Putamen (tissue), 1 donor: ENCODE measurements around the gene ZNF740.
"Not testable (repeated sequence)": the region's sequence is repeated elsewhere in the genome, so short reads cannot be mapped to it uniquely, and the experiment has no call there.

ENCODE experiments used
- DNase-seq: peaks from one replicate; pipeline ENCODE4 v3.0.0-alpha.2; 2016; ENCODE audit warnings: low spot score

The ZNF740 gene

DNA sequence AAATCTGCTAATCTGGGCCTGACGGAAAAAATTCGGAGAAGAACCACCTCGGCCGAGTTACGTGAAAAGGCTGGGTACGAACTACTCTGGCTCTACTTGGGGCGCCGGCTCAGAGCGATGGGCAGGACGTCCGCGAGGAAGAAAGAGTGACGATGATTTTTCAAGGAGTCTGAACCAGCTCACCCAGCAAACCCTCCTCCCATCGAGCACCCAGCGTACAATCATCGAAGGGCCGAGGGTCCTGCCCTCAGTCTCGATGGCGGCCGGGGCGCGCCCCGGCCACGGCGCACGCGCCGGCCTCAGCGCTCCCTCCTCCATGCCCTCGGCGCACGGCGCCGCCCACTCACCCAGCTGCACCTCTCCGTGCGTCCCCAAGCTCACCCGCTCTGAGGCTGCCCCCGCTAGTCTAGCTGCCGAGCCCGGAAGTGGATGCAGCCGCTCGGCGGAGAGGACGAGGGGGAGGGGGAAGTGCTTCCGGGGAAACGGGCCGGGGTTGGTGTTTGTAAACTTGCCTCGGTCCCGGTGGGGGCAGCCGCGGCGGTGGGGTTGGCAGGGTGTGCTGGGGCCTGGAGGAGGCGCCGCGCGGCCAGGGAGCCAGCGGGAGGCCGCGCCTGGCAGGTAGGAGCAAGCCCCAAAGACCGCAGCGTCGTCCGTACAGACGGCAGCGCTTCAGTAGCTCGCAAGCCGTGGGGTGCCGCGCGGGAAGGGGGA, at the start of gene ZNF740, which contains the start of gene CSAD:
Gene ZNF740, plus strand, starts transcription at position 503 of the 711 bp plus-strand sequence. CDS start 1,262 bp downstream, outside the sequence.
Gene CSAD, minus strand, starts transcription at position 706 of the 711 bp plus-strand sequence. CDS start 7,455 bp downstream, outside the sequence.
- peak; percentile 99 for DNase-seq

DNA sequence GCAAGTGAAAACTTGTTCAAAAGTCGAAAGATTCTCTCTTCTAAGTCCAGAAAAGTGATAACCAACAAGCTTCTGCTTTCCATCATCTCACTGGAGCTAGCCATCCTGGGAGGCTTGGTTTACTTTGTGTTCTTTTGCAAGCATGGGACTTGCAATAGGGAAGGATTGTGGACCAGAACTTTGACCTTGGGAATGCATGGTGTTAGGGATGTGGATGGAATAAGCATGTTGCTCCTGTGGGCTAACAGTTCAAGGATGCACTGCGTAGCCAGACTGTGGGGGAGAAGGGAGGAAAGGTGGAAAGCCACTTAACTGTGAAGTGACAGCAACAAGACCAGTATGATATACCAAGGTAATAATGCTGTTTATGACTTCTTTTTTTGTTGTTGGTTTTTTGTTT, 48.7 kb upstream of the ZNF740 start:
- no peak for DNase-seq

DNA sequence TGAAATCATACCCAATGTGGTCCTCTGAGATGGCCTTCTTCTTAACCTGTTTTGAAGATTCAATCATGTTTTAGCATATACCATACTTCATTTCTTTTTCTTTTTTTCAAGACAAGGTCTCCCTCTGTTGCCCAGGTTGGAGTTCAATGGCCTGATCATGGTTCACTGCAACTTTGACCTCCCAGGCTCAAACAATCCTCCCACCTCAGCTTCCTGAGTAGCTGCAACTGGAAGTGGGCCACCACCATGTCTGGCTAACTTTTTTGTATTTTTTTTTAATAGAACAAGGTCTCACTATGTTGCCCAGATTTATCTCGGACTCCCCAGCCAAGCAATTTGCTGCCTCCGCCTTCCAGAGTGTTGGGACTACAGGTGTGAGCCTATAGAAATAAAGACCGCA, 46.8 kb upstream of the ZNF740 start:
- DNase-seq = no peak

DNA sequence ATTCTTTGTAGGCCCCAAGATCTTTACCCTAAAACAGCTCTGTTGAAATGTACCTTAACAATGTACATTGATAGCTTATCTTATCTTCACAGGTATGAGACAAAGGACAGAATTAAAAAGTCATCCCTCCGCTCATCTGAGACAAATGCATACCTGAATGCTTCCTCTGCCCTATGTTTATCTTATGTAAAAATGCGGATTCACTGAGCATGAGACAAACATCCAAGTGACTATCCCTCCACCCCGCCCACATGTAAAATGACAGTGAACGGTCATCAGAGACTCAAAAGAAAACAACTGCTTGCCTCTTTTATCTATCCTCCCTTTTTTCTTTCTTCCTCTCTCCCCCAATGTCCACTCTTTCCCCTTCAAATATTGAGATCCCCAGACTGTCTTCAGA, 37.2 kb upstream of the ZNF740 start:
- DNase-seq = no peak

- no peak for DNase-seq
Measured at GRCh38 chr12:53145383-53146260, 34.9 kb upstream of the ZNF740 start.

DNA sequence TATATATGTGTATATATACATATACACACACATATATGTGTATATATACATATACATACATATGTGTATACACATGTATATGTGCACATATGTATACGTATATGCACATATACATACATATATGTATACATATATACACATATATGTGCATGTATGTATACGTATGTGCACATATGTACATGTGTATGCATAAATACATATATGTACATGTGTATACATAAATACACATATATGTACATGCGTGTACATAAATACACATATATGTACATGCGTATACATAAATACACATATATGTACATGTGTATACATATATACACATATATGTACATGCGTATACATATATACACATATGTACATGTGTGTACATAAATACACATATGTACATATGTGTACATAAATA, 33.3 kb upstream of the ZNF740 start:
- no peak for DNase-seq

- no peak for DNase-seq
Measured at GRCh38 chr12:53147653-53148052, 32.9 kb upstream of the ZNF740 start.

DNA sequence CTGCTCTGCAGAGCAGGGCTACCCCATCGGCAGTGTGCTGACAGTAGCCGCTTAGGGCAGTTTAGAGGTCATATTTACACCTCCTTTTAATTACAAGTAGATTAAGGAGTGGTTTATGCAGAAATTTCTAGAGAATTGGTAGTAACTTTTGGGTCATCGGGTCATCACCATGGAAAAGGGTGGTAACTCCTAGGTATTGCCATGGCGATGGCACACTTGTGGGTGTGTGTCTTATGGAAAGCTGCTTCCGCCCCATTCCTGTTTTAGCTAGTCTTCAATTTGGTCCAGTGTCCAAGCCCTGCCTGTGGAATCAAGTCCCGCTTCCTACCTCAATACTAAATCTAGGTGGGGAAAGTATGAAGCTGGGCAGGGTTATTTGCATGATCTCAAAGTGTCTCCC, 29.5 kb upstream of the ZNF740 start:
- DNase-seq = no peak

DNA sequence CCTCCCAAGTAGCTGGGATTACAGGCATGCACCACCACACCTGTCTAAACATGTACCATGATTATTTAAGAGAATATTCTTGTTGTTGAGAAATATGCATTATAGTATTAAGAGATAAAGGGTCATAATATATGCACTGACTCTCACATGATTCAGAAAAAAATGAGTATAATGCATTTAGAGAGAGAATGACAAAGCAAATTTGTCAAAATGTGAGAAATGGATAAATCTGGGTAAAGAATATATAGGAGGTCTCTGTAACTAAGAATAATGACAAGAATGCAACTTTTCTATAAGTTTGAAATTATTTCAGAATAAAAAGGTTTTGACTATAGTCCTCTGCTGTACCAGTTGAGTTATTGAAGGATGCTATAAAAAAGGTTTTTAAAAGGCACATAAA, 28.1 kb upstream of the ZNF740 start:
- no peak for DNase-seq

- peak; percentile 45 for DNase-seq
Measured at GRCh38 chr12:53159195-53159839, 21.2 kb upstream of the ZNF740 start.

DNA sequence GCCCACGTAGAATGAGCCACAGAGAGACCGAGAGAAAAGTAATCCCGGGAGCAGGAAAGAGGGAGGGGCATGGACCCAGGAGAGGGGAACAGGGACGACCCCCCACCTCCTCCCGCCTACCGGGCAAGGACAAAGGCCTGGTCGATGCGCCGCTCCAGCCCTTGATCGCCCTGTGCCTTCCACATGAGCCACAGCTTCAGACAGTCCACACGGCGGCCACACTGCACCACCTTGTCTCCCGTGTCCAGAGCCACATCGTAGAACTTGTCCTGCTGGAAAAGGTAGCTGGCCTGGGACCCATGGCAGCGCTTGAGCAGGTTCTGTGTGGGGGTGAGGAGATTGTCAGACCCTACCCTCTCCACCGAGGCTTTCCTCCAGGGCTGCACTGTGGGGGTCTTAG, 20.5 kb upstream of the ZNF740 start:
- DNase-seq = no peak

GRCh38 chr12:53160673-53161072, 19.8 kb upstream of the ZNF740 start:
- DNase-seq = no peak

- no peak for DNase-seq
Measured at GRCh38 chr12:53161119-53161911, 19.2 kb upstream of the ZNF740 start.

DNA sequence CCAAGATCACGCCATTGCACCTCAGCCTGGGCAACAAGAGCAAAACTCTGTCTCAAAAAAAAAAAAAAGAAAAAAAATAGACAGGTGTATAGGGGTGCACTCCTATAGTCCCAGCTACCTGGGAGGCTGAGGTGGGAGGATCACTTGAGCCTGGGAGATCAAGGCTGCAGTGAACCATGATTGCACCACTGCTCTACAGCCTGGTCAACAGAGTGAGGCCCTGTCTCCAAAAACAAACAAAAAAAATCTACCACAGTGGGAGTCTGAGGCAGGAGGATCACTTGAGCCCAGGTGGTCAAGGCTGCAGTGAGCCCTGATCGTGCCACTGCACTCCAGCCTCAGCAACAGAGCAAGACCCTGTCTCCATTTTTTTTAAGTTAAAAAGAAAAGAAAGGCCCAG, 17.5 kb upstream of the ZNF740 start:
- DNase-seq = not testable (repeated sequence)

DNA sequence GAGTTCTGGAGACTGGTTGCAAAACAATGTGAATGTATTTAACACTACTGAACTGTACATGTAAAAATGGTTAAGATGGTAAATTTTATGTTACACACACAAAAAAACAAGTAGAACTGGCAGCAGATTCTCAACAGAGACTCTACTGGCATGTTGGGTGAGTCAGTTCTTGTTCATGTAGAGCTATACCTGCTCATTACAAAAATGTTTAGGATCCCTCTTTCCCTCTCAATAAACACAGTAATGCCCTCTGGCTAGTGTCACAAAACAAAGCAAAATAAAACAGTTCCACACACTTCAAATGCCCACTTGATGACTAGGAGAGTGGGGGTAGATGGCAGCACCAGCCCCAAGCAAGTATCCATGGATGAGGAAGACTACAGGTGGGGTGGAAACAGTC, 13.7 kb upstream of the ZNF740 start:
- DNase-seq = no peak

DNA sequence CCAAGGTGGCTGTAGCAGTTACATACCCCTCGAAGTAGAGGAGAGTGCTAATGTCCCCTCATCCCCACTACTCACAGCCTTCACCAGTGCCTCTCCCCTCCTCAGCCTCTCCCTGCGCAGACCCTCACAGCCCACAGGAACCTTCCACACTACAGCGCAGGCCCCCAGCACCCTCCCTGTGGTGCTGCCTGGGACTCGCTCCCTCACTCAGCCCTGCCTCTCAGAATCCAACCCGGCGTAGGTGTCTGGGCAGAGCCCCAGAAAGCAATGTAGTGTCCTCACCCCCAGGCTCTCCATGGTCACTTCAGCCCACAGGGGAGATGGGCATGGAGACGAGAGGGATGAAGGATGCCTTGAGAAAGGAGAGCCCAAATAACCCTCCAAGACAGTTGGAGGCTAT, 10.9 kb upstream of the ZNF740 start:
- no peak for DNase-seq

GRCh38 chr12:53170215-53170614, 10.3 kb upstream of the ZNF740 start:
- no peak for DNase-seq

DNA sequence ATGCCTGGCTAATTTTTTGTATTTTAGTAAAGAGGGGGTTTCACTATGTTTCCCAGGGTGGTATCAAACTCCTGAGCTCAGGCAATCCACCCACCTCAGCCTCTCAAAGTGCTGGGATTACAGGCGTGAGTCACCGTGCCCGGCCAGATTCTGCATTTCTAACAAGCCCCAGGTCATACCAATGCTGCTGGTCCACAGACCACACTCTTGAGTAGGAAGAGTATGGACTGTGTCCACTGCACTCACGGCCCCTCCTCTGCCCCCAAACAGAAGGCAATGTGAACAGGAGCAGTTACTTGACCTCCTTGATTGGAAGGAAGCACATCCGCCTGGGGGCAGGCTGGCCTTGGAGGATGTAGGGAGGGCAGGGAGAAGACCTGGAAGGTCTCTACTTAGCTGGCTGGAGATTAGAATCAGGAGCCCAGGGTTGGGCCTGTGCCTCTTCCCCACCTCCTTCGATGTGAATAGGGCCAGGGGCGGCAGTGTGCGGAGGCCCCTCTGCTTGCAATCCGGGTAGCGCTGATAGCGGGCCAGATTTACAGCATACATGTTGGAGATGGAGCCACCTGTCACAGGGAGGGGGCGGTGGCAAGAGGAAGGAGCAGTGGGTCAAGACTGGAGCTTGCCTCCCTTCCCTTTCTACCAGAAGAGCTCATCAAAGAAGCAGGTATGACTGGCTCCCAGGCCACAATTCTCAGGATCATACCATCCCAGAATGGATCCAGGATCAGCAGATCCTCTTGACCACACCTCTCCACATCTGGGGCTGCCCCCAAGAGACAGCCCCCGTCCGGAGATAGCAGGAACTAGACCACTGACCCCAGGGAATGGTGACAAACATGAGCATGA, 9.4 kb upstream of the ZNF740 start:
- no peak for DNase-seq

- no peak for DNase-seq
Measured at GRCh38 chr12:53171725-53172329, 8.7 kb upstream of the ZNF740 start.

DNA sequence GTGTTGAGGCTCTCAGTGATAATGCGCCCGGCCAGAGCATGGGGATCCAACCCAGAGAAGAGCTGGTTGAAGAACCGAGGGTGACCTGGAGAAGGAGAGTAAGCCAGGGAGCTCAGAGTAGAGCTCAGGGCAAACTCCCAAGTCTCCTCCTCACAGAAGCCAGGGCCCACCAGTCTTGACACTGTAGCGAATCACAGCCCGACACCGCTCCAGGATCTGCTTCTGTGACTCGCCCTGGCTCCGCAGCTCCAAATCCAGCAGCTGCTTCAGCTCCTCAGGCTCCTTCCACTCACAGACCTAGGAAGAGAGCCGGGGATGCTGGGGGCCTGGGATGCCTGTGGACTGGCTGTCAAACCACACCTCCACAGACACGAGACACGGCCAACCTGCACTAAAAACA, 8.2 kb upstream of the ZNF740 start:
- DNase-seq = no peak
